HepG2 (cell line): ENCODE results near the gene CCT7. TPM values are rescaled to one million over a fixed set of nuclear protein-coding genes. Genes with fewer than 3 reads are reported as not detected.

Experiments used
- ATF2 ChIP-seq: sonication (generic); formaldehyde crosslinking; IDR thresholded peaks from 2 replicates; pipeline ENCODE4 v1.4.0; 2020; ENCODE audit warnings: missing genetic modification reagents
- ATF3 ChIP-seq: sonication (generic); formaldehyde crosslinking; IDR thresholded peaks from 2 replicates; pipeline ENCODE4 v1.4.0; 2020; ENCODE audit warnings: missing genetic modification reagents
- BORCS8-MEF2B ChIP-seq: sonication (generic); formaldehyde crosslinking; IDR thresholded peaks from 2 replicates; pipeline ENCODE4 v1.8.0; 2022; ENCODE audit warnings: mild to moderate bottlenecking, missing genetic modification reagents
- CEBPG ChIP-seq: IDR thresholded peaks from 2 replicates; pipeline ENCODE4 v1.6.1; 2016
- HES4 ChIP-seq: sonication (generic); formaldehyde crosslinking; IDR thresholded peaks from 2 replicates; pipeline ENCODE4 v1.9.0; 2021; ENCODE audit warnings: mild to moderate bottlenecking, missing genetic modification reagents, borderline replicate concordance
- HIVEP1 ChIP-seq: sonication (generic); formaldehyde crosslinking; IDR thresholded peaks from 2 replicates; pipeline ENCODE4 v1.4.0; 2020; ENCODE audit warnings: mild to moderate bottlenecking, missing genetic modification reagents
- HNF4G ChIP-seq, 2 experiments: sonication (generic) in 1 of 2; formaldehyde crosslinking in 1 of 2; IDR thresholded peaks; 2 replicates each; pipeline versions ENCODE4 v1.4.0 to v1.6.1; 2011 to 2020; ENCODE audit warnings: borderline replicate concordance in 2 of 2, low read depth in 2 of 2, mild to moderate bottlenecking in 2 of 2, low read length in 1 of 2, missing genetic modification reagents in 1 of 2, moderate library complexity in 1 of 2
- LBX2 ChIP-seq: sonication (generic); formaldehyde crosslinking; IDR thresholded peaks from 2 replicates; pipeline ENCODE4 v1.5.0; 2020; ENCODE audit warnings: missing genetic modification reagents, mild to moderate bottlenecking, borderline replicate concordance
- MIER3 ChIP-seq: IDR thresholded peaks from 2 replicates; pipeline ENCODE4 v1.6.1; 2016; ENCODE audit warnings: missing compliant biosample characterization, borderline replicate concordance
- NR2F1 ChIP-seq, 2 experiments: fragments of 450-650 bp in 1 of 2; formaldehyde crosslinking in 1 of 2; IDR thresholded peaks; 2 replicates each; pipeline versions ENCODE4 v1.5.0 to v1.6.1; 2016 to 2020; ENCODE audit warnings: mild to moderate bottlenecking in 1 of 2, missing compliant biosample characterization in 1 of 2, missing genetic modification reagents in 1 of 2, moderate library complexity in 1 of 2
- PBX2 ChIP-seq: IDR thresholded peaks from 2 replicates; pipeline ENCODE4 v1.6.1; 2016; ENCODE audit warnings: control low read depth
- YEATS2 ChIP-seq: sonication (generic); formaldehyde crosslinking; IDR thresholded peaks from 2 replicates; pipeline ENCODE4 v1.4.0; 2020; ENCODE audit warnings: missing genetic modification reagents, borderline replicate concordance
- ZBTB25 ChIP-seq: IDR thresholded peaks from 2 replicates; pipeline ENCODE4 v1.6.1; 2018; ENCODE audit warnings: missing genetic modification reagents
- ZBTB38 ChIP-seq: sonication (generic); formaldehyde crosslinking; IDR thresholded peaks from 2 replicates; pipeline ENCODE4 v1.5.1; 2020; ENCODE audit warnings: mild to moderate bottlenecking, missing genetic modification reagents
- ZFP36L1 ChIP-seq: sonication (generic); formaldehyde crosslinking; IDR thresholded peaks from 2 replicates; pipeline ENCODE4 v1.8.0; 2022; ENCODE audit warnings: mild to moderate bottlenecking, missing genetic modification reagents, moderate library complexity
- ZNF10 ChIP-seq: sonication (generic); formaldehyde crosslinking; IDR thresholded peaks from 2 replicates; pipeline ENCODE4 v1.4.0; 2020; ENCODE audit warnings: mild to moderate bottlenecking, low read depth, missing genetic modification reagents, borderline replicate concordance
- ZNF543 ChIP-seq: sonication (generic); formaldehyde crosslinking; IDR thresholded peaks from 2 replicates; pipeline ENCODE4 v1.4.0; 2020; ENCODE audit warnings: mild to moderate bottlenecking, missing genetic modification reagents
- ZNF552 ChIP-seq: sonication (generic); formaldehyde crosslinking; IDR thresholded peaks from 2 replicates; pipeline ENCODE4 v1.9.0; 2022; ENCODE audit warnings: missing genetic modification reagents, mild to moderate bottlenecking, borderline replicate concordance
- ZNF660 ChIP-seq: sonication (generic); formaldehyde crosslinking; IDR thresholded peaks from 2 replicates; pipeline ENCODE4 v1.5.1; 2020; ENCODE audit warnings: mild to moderate bottlenecking, low read depth, missing genetic modification reagents, borderline replicate concordance
- ZNF776 ChIP-seq: sonication (generic); formaldehyde crosslinking; IDR thresholded peaks from 2 replicates; pipeline ENCODE4 v1.4.0; 2020; ENCODE audit warnings: mild to moderate bottlenecking, missing genetic modification reagents
- ZNF841 ChIP-seq: sonication (generic); formaldehyde crosslinking; IDR thresholded peaks from 2 replicates; pipeline ENCODE4 v1.8.1; 2023; ENCODE audit warnings: missing genetic modification reagents, borderline replicate concordance
- ZSCAN20 ChIP-seq: sonication (generic); formaldehyde crosslinking; IDR thresholded peaks from 2 replicates; pipeline ENCODE4 v1.4.0; 2020; ENCODE audit warnings: missing genetic modification reagents, mild to moderate bottlenecking, borderline replicate concordance
- polyA plus RNA-seq, 8 experiments: library from polyadenylated mRNA; depleted of rRNA in 3 of 8; stranded (reverse) in 7 of 8; unstranded in 1 of 8; fragments of >200 nt; fragmentation: Illumina TruSeq in 4 of 8; extraction: Trizol in 4 of 8; gene quantifications; 2 replicates each; pipeline versions ENCODE4 v1.2.1 to v1.2.3, GENCODE V29; 2011 to 2016; ENCODE audit warnings: low read depth in 4 of 8, missing spikeins in 1 of 8, mixed read lengths in 1 of 8; ENCODE audit not compliant: insufficient read depth in 1 of 8
- total RNA-seq, 5 experiments: library from RNA; depleted of rRNA; stranded (reverse); fragments of >200 nt; fragmentation: Illumina TruSeq; extraction: Trizol; gene quantifications; 2 replicates each; pipeline ENCODE4 v1.2.3, GENCODE V29; 2016; ENCODE audit warnings: low read depth in 1 of 5

The CCT7 gene
- total and polyA plus RNA-seq, 2 of the 13 experiments (the other 11 are each of a cell fraction or from before 2014, with no cell fraction given) = 347 to 517 TPM

- no peak; the same call in 1 of the 2 replicates for TF ChIP-seq LBX2 (CRISPR knock-in tag)
- TF ChIP-seq ZBTB38 (CRISPR knock-in tag) = peak; percentile 35; the same call in 1 of the 2 replicates
- TF ChIP-seq ZFP36L1 (CRISPR knock-in tag) = peak; percentile 56
- peak; percentile 46 for TF ChIP-seq ATF3
- TF ChIP-seq ZNF841 = peak; percentile 75; the same call in 1 of the 2 replicates
- no peak for TF ChIP-seq PBX2
- no peak for TF ChIP-seq ZNF660 (CRISPR knock-in tag)
- no peak for TF ChIP-seq HNF4G (IDR thresholded peaks at IDR 0.05; ENCODE audit: borderline replicate concordance, low read depth, low read length)
- peak; percentile 55; the same call in 1 of the 2 replicates for TF ChIP-seq HNF4G (CRISPR knock-in tag; IDR thresholded peaks at IDR 0.05; ENCODE audit: borderline replicate concordance, low read depth)
- peak; percentile 69 for TF ChIP-seq CEBPG (CRISPR knock-in tag)
- peak; percentile 94 for TF ChIP-seq ZNF543 (CRISPR knock-in tag)
- peak; percentile 71; the same call in 1 of the 2 replicates for TF ChIP-seq MIER3 (CRISPR knock-in tag)
- TF ChIP-seq YEATS2 = peak; percentile 100
- 0 out of 4 replicates have a peak, but pooled peaks of 1 of the 2 experiments have one; percentile 55 for TF ChIP-seq NR2F1 (CRISPR knock-in tag; IDR thresholded peaks at IDR 0.05)
- TF ChIP-seq ATF2 (CRISPR knock-in tag) = no peak
- no peak for TF ChIP-seq ZNF10
- TF ChIP-seq ZNF776 (CRISPR knock-in tag) = peak; percentile 60; the same call in 1 of the 2 replicates
- 0 out of 2 replicates have a peak, but pooled peaks have one; percentile 90 for TF ChIP-seq ZSCAN20 (CRISPR knock-in tag)
- peak; percentile 93; the same call in 1 of the 2 replicates for TF ChIP-seq ZBTB25
- TF ChIP-seq HES4 (CRISPR knock-in tag) = no peak; the same call in 1 of the 2 replicates
- TF ChIP-seq BORCS8-MEF2B = peak; percentile 91
- TF ChIP-seq ZNF552 (CRISPR knock-in tag) = peak; percentile 38; the same call in 1 of the 2 replicates
- peak; percentile 70 for TF ChIP-seq HIVEP1
Measured at GRCh38 chr2:73233932-73234832, at the start of gene CCT7 (continued).
